GM12891 (cell line): ENCODE measurements around the gene GPR107.

Source experiments
- DNase-seq: peaks from one replicate; pipeline ENCODE4 v3.0.0; 2011; ENCODE audit warnings: low spot score; ENCODE audit not compliant: insufficient read length
- FAIRE-seq: peaks from 2 replicates; lab custom pipeline; 2011; peaks lifted over from hg19 to GRCh38; lab: Jason Lieb, UNC
- PAX5 ChIP-seq: IDR thresholded peaks from 2 replicates; pipeline ENCODE4 v1.6.1; 2011; ENCODE audit warnings: low read length, moderate library complexity, mild to moderate bottlenecking; ENCODE audit not compliant: insufficient read depth, severe bottlenecking
- POLR2A ChIP-seq: IDR thresholded peaks from 2 replicates; pipeline ENCODE4 v1.6.1; 2011; ENCODE audit warnings: low read depth, low read length, control low read depth
- POLR2AphosphoS5 ChIP-seq: IDR thresholded peaks from 2 replicates; pipeline ENCODE4 v1.6.1; 2011; ENCODE audit warnings: low read depth, low read length, control low read depth
- POU2F2 ChIP-seq: IDR thresholded peaks from 2 replicates; pipeline ENCODE4 v1.6.1; 2011; ENCODE audit warnings: low read depth, mild to moderate bottlenecking, control low read depth, low read length, moderate library complexity
- SPI1 ChIP-seq: IDR thresholded peaks from 2 replicates; pipeline ENCODE4 v1.6.1; 2011; ENCODE audit warnings: low read depth, low read length, control low read depth
- TAF1 ChIP-seq: IDR thresholded peaks from 2 replicates; pipeline ENCODE4 v1.6.1; 2011; ENCODE audit warnings: low read depth, low read length, control low read depth

The GPR107 gene

DNA sequence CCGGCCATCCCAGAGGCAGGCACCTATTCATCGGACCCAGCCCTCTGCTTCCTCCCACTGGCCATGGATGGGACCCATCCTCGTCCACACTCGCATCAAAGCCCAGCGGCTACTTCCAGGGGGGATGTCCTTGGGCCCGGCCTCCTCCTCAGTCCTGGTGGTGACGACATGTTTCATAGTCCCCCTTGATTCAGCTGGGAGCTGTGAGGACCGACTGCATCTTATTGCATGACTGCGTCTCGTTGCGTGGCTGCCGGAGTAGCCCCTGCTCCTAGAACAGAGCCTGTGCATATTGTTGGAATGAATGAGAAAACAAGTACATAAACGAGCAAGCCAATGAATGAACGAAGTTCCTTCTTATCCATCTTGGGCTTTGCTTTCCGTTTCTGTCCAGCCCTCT is 131.3 kb downstream of the GPR107 start:
- DNase-seq = no peak
- no peak for TF ChIP-seq SPI1
- no peak for TF ChIP-seq POLR2AphosphoS5
- TF ChIP-seq TAF1 = no peak
- TF ChIP-seq POLR2A = no peak
- no peak for TF ChIP-seq PAX5
- no peak for TF ChIP-seq POU2F2
- no peak for FAIRE-seq

- DNase-seq (no peak), FAIRE-seq (no peak)
- TF ChIP-seq PAX5 (no peak), POU2F2 (no peak), SPI1 (no peak), POLR2AphosphoS5 (no peak), TAF1 (no peak), POLR2A (no peak)
These were observed 131.9 kb downstream of the GPR107 start for GRCh38 chr9:130185490-130186031.

DNA sequence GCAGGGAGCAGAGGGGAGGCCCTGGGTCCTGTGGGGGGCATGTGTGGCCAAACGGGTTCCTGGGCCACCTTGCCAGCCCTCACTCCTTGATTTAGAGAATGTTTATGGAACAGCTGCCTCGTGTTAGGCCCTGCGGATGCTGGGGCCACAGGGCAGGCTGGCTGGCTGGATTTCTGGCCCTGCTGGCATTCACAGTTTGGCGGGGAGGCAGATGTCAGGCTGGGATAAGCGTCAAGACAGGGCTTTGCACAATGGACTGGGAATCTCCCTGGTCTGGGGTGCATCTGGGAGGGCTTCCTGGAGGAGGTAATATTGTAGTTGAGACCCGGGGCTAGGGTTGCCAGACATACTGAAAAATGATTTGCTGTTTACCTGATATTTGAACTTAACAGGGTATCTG is 132.3 kb downstream of the GPR107 start:
- DNase-seq (no peak), FAIRE-seq (no peak)
- no peak for TF ChIP-seq POLR2A
- TF ChIP-seq PAX5 = no peak
- TF ChIP-seq TAF1 = no peak

DNA sequence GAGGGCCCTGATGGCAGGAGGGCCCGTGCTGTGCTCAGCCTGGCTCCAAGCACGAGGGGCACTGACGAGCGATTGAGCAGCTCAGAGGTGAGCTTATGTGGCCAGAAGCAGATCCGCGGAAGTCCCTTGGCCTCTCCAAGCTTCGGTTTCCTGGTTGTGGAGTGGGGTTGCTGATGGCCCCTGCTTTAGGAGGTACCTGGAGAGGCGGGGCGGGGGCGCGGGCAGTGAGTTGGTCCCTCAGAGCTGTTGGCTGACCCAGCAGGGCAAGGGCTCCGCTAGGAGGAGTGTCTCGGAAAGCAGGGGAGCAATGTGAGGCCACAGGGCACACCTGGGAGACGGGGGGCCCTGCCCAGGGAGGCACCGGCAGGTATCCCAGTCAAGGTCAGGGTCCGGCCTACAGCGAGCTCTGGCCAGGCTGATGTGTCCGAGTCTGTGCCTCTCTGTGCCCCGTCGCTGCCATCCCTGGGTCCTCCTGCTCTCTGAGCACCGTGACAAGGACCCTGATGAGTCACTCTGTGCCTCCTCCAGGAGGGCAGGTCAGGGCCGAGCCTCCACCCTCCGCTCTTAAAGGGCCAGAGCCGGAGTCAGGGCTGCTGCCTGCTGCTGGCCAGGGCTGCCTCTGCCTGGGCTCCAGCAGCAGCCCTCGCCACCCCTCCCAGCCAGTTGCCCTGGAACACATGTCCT is 133.3 kb downstream of the GPR107 start:
- TF ChIP-seq POLR2AphosphoS5 (no peak), POU2F2 (no peak), SPI1 (no peak), TAF1 (no peak), PAX5 (no peak), POLR2A (no peak)
- DNase-seq (no peak), FAIRE-seq (no peak)

DNA sequence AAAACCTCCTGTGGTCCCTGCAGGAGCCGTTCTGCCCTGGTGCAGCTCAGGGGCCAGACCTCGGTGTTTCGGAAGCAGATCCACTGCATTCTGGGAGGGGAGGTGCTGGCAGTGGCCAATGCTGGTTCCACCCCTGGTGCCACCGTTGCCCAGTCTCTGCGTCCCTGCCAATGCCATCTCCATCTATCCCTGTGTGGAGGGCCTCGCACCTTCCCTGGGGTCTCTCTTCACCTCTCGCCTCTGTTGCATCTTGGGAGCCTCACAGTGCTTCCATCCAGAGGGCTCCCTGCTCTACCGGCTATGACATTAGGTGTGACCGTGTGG is 133.8 kb downstream of the GPR107 start:
- FAIRE-seq = no peak
- no peak for DNase-seq
- no peak for TF ChIP-seq POU2F2
- TF ChIP-seq TAF1 = no peak

DNA sequence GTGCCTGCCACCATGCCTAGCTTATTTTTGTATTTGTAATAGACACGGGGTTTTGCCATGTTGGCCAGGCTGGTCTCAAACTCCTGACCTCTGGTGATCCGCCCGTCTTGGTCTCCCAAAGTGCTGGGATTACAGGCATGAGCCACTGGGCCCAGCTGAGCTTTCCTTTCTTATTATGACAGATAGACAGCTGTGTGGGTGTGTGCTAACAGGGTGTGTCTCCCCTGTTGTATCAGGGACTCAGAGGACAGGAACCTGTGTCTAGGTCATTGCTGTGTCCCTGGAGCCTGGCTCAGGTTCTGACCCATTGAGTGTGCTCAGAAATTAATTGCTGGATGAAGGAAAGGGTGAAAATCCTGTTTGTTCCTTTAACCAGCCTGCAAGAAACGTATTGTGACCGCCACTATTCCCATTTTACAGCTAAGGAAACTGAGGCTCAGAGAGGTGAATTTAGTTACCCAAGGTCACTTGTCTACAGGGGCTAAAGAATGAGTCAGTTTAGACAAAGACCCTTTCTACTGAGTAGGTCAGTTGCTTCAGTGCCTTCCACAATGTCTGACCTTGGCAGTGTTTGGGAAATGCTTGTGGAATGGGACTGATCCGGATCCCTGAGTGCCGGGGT is 135.3 kb downstream of the GPR107 start:
- no peak for DNase-seq
- no peak for TF ChIP-seq POU2F2
- no peak for TF ChIP-seq SPI1
- TF ChIP-seq TAF1 = no peak
- TF ChIP-seq POLR2AphosphoS5 = no peak
- TF ChIP-seq PAX5 = no peak
- TF ChIP-seq POLR2A = no peak
- FAIRE-seq = no peak
